A673 (cell line): Measurements from ENCODE around the gene PACRG. TPM values are rescaled to one million over a fixed set of nuclear protein-coding genes. Genes with fewer than 3 reads are reported as not detected.

Experiments
- BruUV-seq: library from RNA; stranded (reverse); fragments of 400-500 nt; replicated peaks from 2 replicates; lab custom pipeline; 2021; lab: Mats Ljungman, UMichigan
- CTCF ChIA-PET: fragments of 300-600 bp; sonication (Branson Sonifier 250); formaldehyde crosslinking; loops from one replicate; lab custom pipeline; 2022; ENCODE audit warnings: antibody characterized with exemption; lab: Charles Lee
- POLR2A ChIA-PET: fragments of 300-600 bp; sonication (Branson Sonifier 250); formaldehyde crosslinking; loops from one replicate; lab custom pipeline; 2022; ENCODE audit warnings: antibody characterized with exemption; ENCODE audit not compliant: low non-redundant PET; lab: Charles Lee
- DNase-seq: peaks from one replicate; pipeline ENCODE4 v3.0.0-alpha.2; 2015; ENCODE audit warnings: low spot score
- H3K27ac ChIP-seq: fragments of 200-600 bp; sonication (generic); 2 replicates; pipeline ENCODE4 v1.5.1; 2016; ENCODE audit warnings: mixed run types, low read depth, mild to moderate bottlenecking, mixed read lengths, antibody characterized with exemption, low read length; ENCODE audit not compliant: poor library complexity, severe bottlenecking
- H3K27me3 ChIP-seq: fragments of 200-600 bp; sonication (generic); replicated peaks from 2 replicates; pipeline ENCODE4 v1.6.1; 2017; ENCODE audit warnings: mixed run types, low read depth, mild to moderate bottlenecking, mixed read lengths, antibody characterized with exemption, low read length; ENCODE audit not compliant: insufficient read depth, poor library complexity
- H3K36me3 ChIP-seq: fragments of 200-600 bp; sonication (generic); 2 replicates; pipeline ENCODE4 v1.6.1; 2016; ENCODE audit warnings: mixed run types, mild to moderate bottlenecking, mixed read lengths, antibody characterized with exemption, low read length; ENCODE audit not compliant: insufficient read depth, poor library complexity, severe bottlenecking
- H3K4me1 ChIP-seq: fragments of 200-600 bp; sonication (generic); 2 replicates; pipeline ENCODE4 v1.6.1; 2017; ENCODE audit warnings: mixed run types, mild to moderate bottlenecking, mixed read lengths, antibody characterized with exemption, low read length; ENCODE audit not compliant: insufficient read depth, poor library complexity, severe bottlenecking
- H3K4me3 ChIP-seq: fragments of 200-600 bp; sonication (generic); 2 replicates; pipeline ENCODE4 v1.5.1; 2016; ENCODE audit warnings: low read depth, mixed run types, mild to moderate bottlenecking, mixed read lengths, low read length; ENCODE audit not compliant: poor library complexity, severe bottlenecking
- H3K9me3 ChIP-seq: fragments of 200-600 bp; sonication (generic); 2 replicates; pipeline ENCODE4 v1.6.1; 2016; ENCODE audit warnings: mixed run types, low read depth, mild to moderate bottlenecking, mixed read lengths, antibody characterized with exemption, low read length; ENCODE audit not compliant: poor library complexity, severe bottlenecking
- CTCF ChIP-seq: fragments of 300-800, 200-600 bp; sonication (generic); conservative IDR thresholded peaks from 2 replicates; pipeline ENCODE4 v1.5.1; 2017; ENCODE audit warnings: low read depth, mild to moderate bottlenecking, antibody characterized with exemption, low read length, moderate library complexity, mixed read lengths
- EZH2 ChIP-seq: fragments of 200-600 bp; sonication (generic); IDR thresholded peaks from 2 replicates; pipeline ENCODE4 v1.6.1; 2017; ENCODE audit warnings: borderline replicate concordance, low read depth, mild to moderate bottlenecking, mixed read lengths, antibody characterized with exemption, low read length; ENCODE audit not compliant: poor library complexity, severe bottlenecking
- intact Hi-C: fragments of 100-400 bp; cut with micrococcal nuclease; formaldehyde crosslinking; loops from one replicate; pipeline ENCODE4 v1.10.0; 2022; ENCODE audit not compliant: unreplicated experiment
- total RNA-seq: library from RNA; stranded (reverse); gene quantifications from 2 replicates; pipeline ENCODE4 v1.2.3, GENCODE V29; 2021

The PACRG gene
- total RNA-seq, 1 experiment from 2014 or later, result not detected

- Histone ChIP-seq H3K36me3 (no peaks in the 10 kb centered on the region), H3K9me3 (no peaks in the 10 kb centered on the region), H3K4me3 (no peak overlapping the region), H3K27ac (no peak overlapping the region), H3K27me3 (peaks cover 4% of the 10 kb centered on the region), H3K4me1 (no peaks in the 10 kb centered on the region)
- ChIA-PET POLR2A (no interaction called here), CTCF (no interaction called here)
- DNase-seq, result no peak
- intact Hi-C loops, result no loop called here
- BruUV-seq, result no TSS peak
- TF ChIP-seq CTCF, result no peak
- no peak for TF ChIP-seq EZH2
These were observed 581.8 kb downstream of the PACRG start for GRCh38 chr6:163309491-163310026.

GRCh38 chr6:163310096-163310972 is 582.6 kb downstream of the PACRG start:
- no peaks in the 10 kb centered on the region for H3K36me3 ChIP-seq
- ChIA-PET CTCF (no interaction called here), POLR2A (no interaction called here)
- DNase-seq, result no peak
- TF ChIP-seq EZH2 (no peak), CTCF (no peak)
- intact Hi-C loops, result no loop called here
- peaks cover 4% of the 10 kb centered on the region for H3K27me3 ChIP-seq
- H3K4me1 ChIP-seq, result no peaks in the 10 kb centered on the region
- no TSS peak for BruUV-seq
- H3K27ac ChIP-seq, result no peak overlapping the region
- no peak overlapping the region for H3K4me3 ChIP-seq
- H3K9me3 ChIP-seq, result no peaks in the 10 kb centered on the region

- ChIA-PET CTCF (no interaction called here), POLR2A (no interaction called here)
- no peak overlapping the region for H3K4me3 ChIP-seq
- peaks cover 4% of the 10 kb centered on the region for H3K27me3 ChIP-seq
- no peaks in the 10 kb centered on the region for H3K9me3 ChIP-seq
- intact Hi-C loops, result no loop called here
- no peaks in the 10 kb centered on the region for H3K4me1 ChIP-seq
- BruUV-seq, result no TSS peak
- no peaks in the 10 kb centered on the region for H3K36me3 ChIP-seq
- TF ChIP-seq EZH2 (no peak), CTCF (no peak)
- no peak for DNase-seq
- no peak overlapping the region for H3K27ac ChIP-seq
These were observed 583.2 kb downstream of the PACRG start for GRCh38 chr6:163310973-163311383.
